MV-4-11 (cell line): ENCODE results near the gene NHEJ1.
A peak's percentile ranks its signal among the peaks of the same experiment; 100 is the strongest.

Experiments
- DNase-seq: peaks from one replicate; lab custom pipeline; 2025; lab: John Stamatoyannopoulos, UW

The NHEJ1 gene

DNA sequence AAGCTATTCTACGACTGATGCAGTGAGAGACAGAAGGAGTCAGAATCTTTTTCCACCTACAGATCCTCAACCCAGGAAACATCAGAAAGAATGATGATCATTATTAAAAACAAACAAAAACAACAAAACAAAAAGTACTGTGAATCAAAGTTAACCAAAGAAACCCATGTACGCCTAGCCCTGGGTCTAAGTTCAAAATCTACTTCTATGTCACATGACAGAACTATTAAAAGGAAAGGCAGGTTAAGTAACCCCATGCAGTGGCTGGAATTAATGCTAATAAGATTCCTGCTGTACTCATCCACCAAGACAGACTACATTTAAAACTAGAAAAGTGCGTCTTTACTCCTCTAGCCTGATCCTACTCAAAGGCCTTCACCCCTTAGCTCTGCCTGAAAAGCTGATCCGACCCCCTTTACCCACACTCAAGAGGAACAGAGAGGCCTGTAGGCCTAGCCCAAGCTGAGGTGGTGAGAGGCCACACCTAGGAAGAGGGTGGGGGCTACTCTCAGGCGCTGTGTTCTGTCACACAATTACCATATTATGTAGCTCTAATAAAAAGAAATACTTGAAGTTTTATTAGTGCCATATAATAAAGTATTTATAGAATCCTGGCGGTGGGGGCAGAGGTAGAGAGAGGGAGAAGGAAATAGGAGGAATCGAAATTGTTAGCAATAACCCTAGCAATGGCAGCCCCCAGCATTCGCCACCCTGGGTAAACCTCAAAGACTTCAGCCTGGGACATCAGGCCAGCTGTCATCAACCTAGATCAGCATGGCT lies 37.1 kb downstream of the NHEJ1 start:
- no peak for DNase-seq

DNA sequence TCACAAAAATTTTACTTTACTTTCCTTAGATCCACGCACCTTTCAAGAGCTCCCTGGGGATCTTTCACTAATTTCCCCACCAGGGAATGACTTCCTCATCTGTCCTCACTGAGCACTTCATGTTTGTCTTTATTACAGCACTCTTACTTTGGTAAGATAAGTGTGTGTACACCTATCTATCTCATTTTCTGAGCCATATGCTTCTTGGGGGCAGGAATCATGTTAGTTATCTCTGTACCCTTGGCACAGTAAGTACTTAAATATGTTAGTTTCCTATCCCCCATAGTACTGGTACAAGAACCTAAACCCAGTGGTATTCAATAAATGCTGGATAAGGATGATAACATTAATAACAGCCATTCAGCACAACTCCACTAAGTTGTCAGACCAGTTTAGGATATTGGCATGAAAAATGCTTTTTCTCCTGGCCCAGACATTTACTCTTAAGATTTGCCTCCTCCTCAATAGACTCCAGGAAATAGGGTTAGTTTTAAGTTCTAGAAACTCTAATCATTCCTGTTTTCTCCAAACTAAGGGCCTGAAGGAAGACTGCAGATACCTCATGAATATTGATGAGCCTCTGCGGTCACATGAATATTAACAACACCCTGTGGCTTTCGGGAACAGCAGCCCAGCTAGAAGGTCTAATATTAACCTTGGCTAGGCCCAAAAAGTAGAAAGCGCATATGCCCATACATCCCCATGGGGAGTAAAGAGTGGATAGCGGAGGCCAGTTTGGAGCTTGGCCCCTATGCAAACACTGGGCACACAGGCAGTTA lies 38.2 kb downstream of the NHEJ1 start:
- no peak for DNase-seq

DNA sequence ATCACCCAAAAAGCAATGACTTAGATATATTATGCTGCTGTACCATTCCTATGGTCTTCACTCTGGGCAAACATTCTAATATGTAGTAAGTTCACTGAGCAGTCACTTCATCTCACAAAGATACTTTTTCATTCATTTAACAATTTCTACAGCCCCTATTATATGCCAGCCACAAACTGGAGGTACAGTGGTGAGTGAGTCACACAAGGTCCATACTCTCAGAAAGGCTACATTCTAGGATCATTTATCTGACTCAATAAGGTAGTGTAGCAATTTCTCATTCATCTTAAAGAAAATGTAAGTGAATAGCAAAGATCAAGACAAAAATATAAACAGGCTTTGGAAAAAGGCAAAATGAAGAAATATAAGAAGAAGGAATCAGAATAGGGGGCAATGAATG lies 40.5 kb downstream of the NHEJ1 start:
- no peak for DNase-seq

GRCh38 chr2:219119422-219120043 lies 41.1 kb downstream of the NHEJ1 start:
- peak; percentile 21 for DNase-seq

DNA sequence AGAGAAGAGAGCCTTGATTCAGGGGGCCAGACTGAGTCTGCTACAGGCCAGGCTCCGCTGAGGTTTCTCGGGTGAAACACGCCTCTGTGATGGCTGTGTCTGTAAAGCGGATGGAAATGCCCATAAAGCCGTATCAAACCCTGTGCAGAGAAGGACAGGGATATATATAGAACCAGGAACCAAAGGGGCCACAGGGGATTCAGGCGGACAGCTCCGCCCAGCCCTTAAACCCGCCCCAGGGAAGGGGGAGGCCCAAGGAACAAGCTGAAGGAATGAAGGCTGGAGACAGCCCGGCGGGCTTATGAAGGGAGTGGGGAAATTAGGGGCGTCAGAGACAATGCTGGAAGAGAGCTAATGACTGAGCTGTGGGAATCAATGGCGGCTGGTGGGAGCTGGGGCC lies 42.1 kb downstream of the NHEJ1 start:
- peak; percentile 48 for DNase-seq

- no peak for DNase-seq
Measured at GRCh38 chr2:219116776-219117646, 43.6 kb downstream of the NHEJ1 start.

GRCh38 chr2:219112651-219113338 lies 47.8 kb downstream of the NHEJ1 start:
- DNase-seq = no peak

GRCh38 chr2:219112062-219112406 lies 48.6 kb downstream of the NHEJ1 start:
- DNase-seq = no peak

DNA sequence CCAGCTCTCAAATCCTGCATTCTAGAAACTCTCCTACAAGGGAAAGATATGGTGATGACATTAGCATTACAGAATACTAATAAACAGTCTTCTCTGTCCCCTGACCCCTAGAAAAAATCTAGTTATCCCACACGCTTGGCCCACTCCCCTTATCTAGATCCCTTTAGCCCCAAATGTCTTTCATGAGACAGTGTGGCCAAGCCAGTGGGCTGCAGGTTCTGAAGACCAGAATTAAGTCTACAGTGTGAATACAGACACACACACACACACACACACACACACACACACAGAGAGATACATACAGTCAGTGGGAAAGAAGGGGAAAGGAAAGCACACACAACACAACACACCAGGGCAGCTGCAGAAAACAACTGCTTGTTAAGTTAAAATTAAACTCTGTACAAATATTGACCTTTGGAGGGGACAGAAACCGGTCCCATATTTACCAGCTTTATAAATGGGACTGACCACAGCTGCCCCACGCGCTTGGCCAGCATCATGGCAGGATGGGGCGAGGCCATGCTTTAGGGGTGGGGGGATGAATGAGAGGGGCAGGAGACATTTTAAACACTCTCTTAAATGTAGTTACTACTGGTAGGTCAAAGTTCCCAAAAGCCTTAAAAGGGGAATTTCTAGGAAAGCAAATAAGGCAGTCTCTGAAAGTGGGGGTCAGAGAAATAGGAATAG lies 49.1 kb downstream of the NHEJ1 start:
- no peak for DNase-seq

GRCh38 chr2:219109471-219109870 lies 51.1 kb downstream of the NHEJ1 start:
- peak; percentile 79 for DNase-seq

DNA sequence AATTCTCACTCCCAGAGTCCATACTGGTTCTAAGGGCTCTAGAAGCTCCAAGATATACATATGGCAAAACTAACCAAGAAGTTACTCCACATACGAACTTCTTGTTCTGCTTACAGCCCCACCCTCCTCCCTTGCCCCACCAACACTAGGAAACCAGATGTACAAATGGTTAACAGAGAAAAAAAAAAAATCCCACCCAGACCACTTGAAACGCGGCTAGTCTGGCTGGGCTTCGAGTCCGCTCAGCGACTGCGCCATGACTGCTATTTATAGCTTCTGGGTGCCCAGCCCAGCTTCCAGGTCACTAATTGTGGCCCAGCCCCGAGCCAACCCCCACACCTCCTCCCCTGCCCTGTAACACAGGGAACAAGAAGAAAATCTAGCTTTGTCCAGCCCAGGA lies 52.9 kb downstream of the NHEJ1 start:
- peak; percentile 54 for DNase-seq

- no peak for DNase-seq
Measured at GRCh38 chr2:219106251-219106650, 54.4 kb downstream of the NHEJ1 start.

DNA sequence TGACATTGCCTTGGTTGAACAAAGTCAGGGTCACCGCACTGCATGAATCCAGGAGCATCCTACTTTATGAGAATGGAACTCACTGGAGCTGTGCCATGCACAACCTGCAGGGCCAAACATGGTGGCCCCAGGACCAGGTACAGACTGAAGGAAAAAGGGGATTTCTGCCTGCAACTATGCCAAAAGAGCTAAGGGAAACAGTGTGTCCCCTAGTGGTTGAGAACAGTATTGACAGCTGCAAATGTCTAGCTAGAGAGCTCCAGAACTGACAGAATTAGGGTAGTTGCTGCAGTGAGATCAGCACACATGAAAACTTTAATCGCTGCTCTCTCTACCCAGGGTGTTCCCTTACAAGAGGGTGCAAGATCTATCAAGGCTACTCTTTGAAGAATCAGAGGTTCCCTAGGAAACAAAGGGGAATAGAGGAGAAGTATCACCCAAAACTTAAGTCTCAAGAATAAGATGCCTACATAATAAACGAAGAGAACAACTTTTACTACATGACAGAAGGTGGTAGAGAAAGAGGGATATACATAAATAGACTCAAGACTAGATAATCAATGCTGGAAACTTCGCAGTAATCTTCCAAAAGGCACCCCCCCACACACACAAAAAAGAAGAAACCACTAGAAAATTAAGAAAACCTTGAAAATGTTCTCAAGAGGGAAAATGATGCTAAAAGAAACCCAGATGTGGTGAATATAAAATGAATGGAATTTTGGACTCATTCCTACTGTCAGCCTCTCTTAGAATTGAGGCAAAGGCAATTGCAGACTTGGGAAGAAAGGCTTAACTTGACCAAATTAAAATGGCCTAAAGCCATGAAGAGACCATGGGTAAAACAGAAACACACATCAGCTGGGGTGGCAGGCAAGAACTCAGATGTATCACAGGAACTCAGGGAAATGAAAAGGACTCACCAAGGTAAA lies 56.2 kb downstream of the NHEJ1 start:
- DNase-seq = peak; percentile 33

DNA sequence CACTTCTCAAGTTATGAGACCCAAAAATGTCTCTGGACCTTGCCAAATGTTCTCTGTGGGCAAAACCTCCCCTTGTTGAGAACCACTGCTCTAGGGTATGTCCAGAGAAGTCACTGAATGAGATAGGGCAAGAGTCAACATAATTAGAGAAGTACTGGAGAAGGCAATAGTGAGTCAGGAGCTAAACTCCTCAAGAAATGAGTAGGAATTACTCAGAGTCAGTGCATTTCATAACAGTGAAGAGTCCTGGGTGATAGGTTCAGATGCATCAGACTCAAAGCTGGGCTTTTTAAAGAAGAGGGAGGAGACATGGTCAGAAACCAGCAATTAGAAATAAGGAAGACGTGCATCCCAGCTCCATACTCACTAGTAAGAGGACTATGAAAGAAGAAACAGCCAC lies 61.3 kb downstream of the NHEJ1 start:
- peak; percentile 81 for DNase-seq

DNA sequence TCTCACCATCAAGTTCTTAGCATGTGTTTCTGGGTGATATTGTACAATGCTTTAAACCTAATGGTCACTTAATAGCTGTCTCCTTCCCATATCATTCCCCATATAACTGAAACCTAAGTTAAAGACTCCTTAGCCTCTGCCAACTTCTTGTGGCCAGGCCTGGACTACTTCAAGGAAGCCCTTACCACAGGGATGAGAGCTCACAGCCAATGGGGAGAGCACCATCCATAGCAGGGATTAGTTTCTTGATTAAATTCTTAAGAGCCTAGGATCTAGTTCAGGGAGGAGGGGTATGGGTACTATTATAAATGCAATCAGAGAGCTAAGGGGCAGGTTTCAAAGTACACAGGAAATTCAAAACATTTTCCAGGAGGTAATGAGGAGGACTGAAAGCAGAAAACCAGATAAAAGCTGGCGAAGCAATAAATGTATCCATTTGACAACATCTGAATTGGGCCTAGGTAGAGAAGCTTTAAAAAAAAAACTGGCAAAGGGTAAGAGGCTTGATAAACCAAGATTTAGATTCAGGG lies 65.1 kb downstream of the NHEJ1 start:
- no peak for DNase-seq

DNA sequence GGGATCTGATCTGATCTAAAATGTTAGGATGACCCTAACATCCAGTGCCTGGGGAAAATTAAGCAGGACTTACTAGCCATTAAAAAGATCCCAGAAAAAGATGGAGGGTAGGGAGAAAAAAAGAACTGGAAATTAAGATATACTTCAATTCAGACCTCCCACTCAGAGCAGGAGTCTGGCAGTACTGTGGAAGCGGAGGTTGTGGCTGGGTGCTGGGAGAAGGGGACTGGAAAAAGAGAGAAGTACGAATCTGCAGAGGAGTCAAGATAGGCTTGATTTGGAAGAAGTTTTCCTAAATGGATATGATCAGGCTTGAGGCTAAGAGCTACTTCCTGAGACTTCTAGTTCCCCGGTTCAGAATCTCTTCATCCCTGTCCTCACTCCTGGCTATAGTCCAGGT lies 66.4 kb downstream of the NHEJ1 start:
- DNase-seq = no peak

GRCh38 chr2:219090436-219091299 lies 69.9 kb downstream of the NHEJ1 start:
- DNase-seq = no peak

DNA sequence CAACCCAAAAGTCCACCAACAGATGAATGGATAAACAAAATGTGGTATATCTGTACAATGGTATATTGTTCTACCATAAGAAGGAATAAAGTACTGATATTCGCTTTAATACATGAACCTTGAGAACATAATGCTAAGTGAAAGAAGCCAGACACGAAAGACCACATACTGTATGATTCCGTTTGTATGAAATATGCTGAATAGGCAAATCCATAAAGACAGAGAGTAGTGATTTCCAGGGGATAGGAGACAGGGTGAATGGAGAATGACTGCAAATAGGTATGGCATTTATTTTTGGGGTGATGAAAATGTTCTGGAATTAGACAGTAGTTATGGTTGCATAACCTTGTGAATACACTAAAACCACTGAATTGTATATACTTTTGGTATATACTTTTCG lies 71.3 kb downstream of the NHEJ1 start:
- DNase-seq = no peak

DNA sequence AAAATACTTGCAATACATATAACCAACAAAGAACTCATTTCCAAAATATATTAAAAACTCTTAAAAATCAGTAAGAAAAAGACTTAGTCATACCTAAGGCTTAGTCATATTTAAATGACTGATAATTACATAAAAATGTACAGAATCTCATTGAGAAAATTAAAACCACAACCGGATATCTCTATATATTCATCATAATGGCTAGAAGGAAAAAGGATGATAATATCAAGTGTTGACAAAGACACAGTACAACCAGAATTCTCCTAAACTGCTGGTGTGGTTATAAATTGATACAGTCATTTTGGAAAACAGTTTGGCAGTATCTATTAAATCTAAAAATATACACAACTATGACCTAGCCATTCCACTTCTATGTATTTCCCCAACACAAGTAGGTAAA lies 72.8 kb downstream of the NHEJ1 start:
- DNase-seq = no peak
